IMR-90 (cell line): ENCODE measurements around the gene PTK7.

Experiments used
- CEBPB ChIP-seq: IDR thresholded peaks from 2 replicates; pipeline ENCODE4 v1.6.1; 2012; ENCODE audit warnings: low read depth, low read length, improper control_type of control experiment
- CHD1 ChIP-seq: IDR thresholded peaks from 2 replicates; pipeline ENCODE4 v1.6.1; 2012; ENCODE audit warnings: low read depth, low read length, improper control_type of control experiment
- MAZ ChIP-seq: IDR thresholded peaks from 2 replicates; pipeline ENCODE4 v1.6.1; 2012; ENCODE audit warnings: low read depth, mild to moderate bottlenecking, low read length, improper control_type of control experiment, moderate library complexity, borderline replicate concordance
- POLR2A ChIP-seq: IDR thresholded peaks from 2 replicates; pipeline ENCODE4 v1.6.1; 2012; ENCODE audit warnings: mild to moderate bottlenecking, low read depth, low read length
- RFX5 ChIP-seq: IDR thresholded peaks from 2 replicates; pipeline ENCODE4 v1.8.0; 2012; ENCODE audit warnings: low read depth, mild to moderate bottlenecking, low read length, moderate library complexity
- SMC3 ChIP-seq: fragments of 150-350 bp; IDR thresholded peaks from 2 replicates; pipeline ENCODE4 v1.6.1; 2016; ENCODE audit warnings: low read depth, mild to moderate bottlenecking, antibody characterized with exemption, low read length, moderate library complexity
- USF2 ChIP-seq: fragments of 150-350 bp; IDR thresholded peaks from 2 replicates; pipeline ENCODE4 v1.6.1; 2017; ENCODE audit warnings: mild to moderate bottlenecking, antibody characterized with exemption, low read length, low read depth
- TF ChIP-seq, protein P1 (sequence below): conservative IDR thresholded peaks from 2 replicates; pipeline ENCODE4 v1.5.1; 2012; ENCODE audit warnings: mild to moderate bottlenecking, low read depth, low read length, improper control_type of control experiment
- TF ChIP-seq, protein P2 (sequence below): fragments of 150-350 bp; IDR thresholded peaks from 2 replicates; pipeline ENCODE4 v1.6.1; 2016; ENCODE audit warnings: low read depth, mild to moderate bottlenecking, low read length, moderate library complexity, borderline replicate concordance

GRCh38 chr6:43091020-43091419, 14.9 kb downstream of the PTK7 start:
- no peak for TF ChIP-seq SMC3
- TF ChIP-seq, protein P1, sequence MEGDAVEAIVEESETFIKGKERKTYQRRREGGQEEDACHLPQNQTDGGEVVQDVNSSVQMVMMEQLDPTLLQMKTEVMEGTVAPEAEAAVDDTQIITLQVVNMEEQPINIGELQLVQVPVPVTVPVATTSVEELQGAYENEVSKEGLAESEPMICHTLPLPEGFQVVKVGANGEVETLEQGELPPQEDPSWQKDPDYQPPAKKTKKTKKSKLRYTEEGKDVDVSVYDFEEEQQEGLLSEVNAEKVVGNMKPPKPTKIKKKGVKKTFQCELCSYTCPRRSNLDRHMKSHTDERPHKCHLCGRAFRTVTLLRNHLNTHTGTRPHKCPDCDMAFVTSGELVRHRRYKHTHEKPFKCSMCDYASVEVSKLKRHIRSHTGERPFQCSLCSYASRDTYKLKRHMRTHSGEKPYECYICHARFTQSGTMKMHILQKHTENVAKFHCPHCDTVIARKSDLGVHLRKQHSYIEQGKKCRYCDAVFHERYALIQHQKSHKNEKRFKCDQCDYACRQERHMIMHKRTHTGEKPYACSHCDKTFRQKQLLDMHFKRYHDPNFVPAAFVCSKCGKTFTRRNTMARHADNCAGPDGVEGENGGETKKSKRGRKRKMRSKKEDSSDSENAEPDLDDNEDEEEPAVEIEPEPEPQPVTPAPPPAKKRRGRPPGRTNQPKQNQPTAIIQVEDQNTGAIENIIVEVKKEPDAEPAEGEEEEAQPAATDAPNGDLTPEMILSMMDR = no peak
- TF ChIP-seq POLR2A = no peak
- TF ChIP-seq MAZ = no peak
- no peak for TF ChIP-seq CHD1
- TF ChIP-seq RFX5 = no peak
- TF ChIP-seq, protein P2, sequence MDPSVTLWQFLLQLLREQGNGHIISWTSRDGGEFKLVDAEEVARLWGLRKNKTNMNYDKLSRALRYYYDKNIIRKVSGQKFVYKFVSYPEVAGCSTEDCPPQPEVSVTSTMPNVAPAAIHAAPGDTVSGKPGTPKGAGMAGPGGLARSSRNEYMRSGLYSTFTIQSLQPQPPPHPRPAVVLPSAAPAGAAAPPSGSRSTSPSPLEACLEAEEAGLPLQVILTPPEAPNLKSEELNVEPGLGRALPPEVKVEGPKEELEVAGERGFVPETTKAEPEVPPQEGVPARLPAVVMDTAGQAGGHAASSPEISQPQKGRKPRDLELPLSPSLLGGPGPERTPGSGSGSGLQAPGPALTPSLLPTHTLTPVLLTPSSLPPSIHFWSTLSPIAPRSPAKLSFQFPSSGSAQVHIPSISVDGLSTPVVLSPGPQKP = no peak
- no peak for TF ChIP-seq USF2
- no peak for TF ChIP-seq CEBPB
